K562 (cell line): ENCODE measurements around the gene COL16A1.

ENCODE experiments used
- BRCA1 ChIP-seq, 2 experiments: fragments of 450-650 bp in 1 of 2; sonication (generic) in 1 of 2; formaldehyde crosslinking in 1 of 2; IDR thresholded peaks; 2 replicates each; pipeline versions ENCODE4 v1.5.0 to v1.6.1; 2017 to 2020; ENCODE audit warnings: mild to moderate bottlenecking in 1 of 2, missing genetic modification reagents in 1 of 2
- COPS2 ChIP-seq: fragments of 450-650 bp; conservative IDR thresholded peaks from 2 replicates; pipeline ENCODE4 v1.6.1; 2016; ENCODE audit warnings: mild to moderate bottlenecking, moderate library complexity
- CTCF ChIP-seq, 3 experiments: IDR thresholded peaks in 2 of 3; conservative IDR thresholded peaks in 1 of 3; 2 replicates each; pipeline ENCODE4 v1.5.1; 2011 to 2012; ENCODE audit warnings: low read length in 3 of 3, mild to moderate bottlenecking in 3 of 3, control low read depth in 2 of 3, improper control_type of control experiment in 1 of 3, inconsistent platforms in 1 of 3, low read depth in 1 of 3, mixed read lengths in 1 of 3, moderate library complexity in 1 of 3; ENCODE audit not compliant: insufficient read depth in 2 of 3
- GABPA ChIP-seq: fragments of 200-800 bp; sonication (Bioruptor generic); conservative IDR thresholded peaks from 2 replicates; pipeline ENCODE4 v1.6.1; 2016; ENCODE audit warnings: low read depth, missing genetic modification characterization, missing compliant biosample characterization
- GTF2F1 ChIP-seq: IDR thresholded peaks from 2 replicates; pipeline ENCODE4 v1.6.1; 2011; ENCODE audit warnings: low read depth, low read length, improper control_type of control experiment
- HMGXB4 ChIP-seq: sonication (generic); formaldehyde crosslinking; IDR thresholded peaks from 2 replicates; pipeline ENCODE4 v1.8.1; 2023; ENCODE audit warnings: mild to moderate bottlenecking, missing genetic modification reagents
- PBX2 ChIP-seq, 2 experiments: IDR thresholded peaks in 1 of 2; conservative IDR thresholded peaks in 1 of 2; 2 replicates each; pipeline ENCODE4 v1.6.1; 2016; ENCODE audit warnings: low read depth in 2 of 2, mild to moderate bottlenecking in 1 of 2, missing compliant biosample characterization in 1 of 2, missing genetic modification characterization in 1 of 2, moderate library complexity in 1 of 2
- POLR2AphosphoS5 ChIP-seq: IDR thresholded peaks from 2 replicates; pipeline ENCODE4 v1.6.1; 2011; ENCODE audit warnings: mild to moderate bottlenecking, low read depth, low read length, moderate library complexity; ENCODE audit not compliant: control insufficient read depth, insufficient read depth
- SAP30 ChIP-seq: fragments of 200-600 bp; sonication (generic); IDR thresholded peaks from 2 replicates; pipeline ENCODE4 v1.6.1; 2012; ENCODE audit warnings: borderline replicate concordance, low read depth, mild to moderate bottlenecking, moderate library complexity, low read length, control low read depth, inconsistent platforms; ENCODE audit not compliant: insufficient read depth, poor library complexity, severe bottlenecking
- SREBF2 ChIP-seq: sonication (generic); formaldehyde crosslinking; IDR thresholded peaks from 2 replicates; pipeline ENCODE4 v1.4.0; 2020; ENCODE audit warnings: mild to moderate bottlenecking, missing genetic modification reagents
- TAF1 ChIP-seq: IDR thresholded peaks from 2 replicates; pipeline ENCODE4 v1.6.1; 2011; ENCODE audit warnings: mild to moderate bottlenecking, low read length, moderate library complexity; ENCODE audit not compliant: insufficient read depth, control insufficient read depth, severe bottlenecking; ENCODE audit errors: extremely low read depth
- ZSCAN29 ChIP-seq: fragments of 450-650 bp; IDR thresholded peaks from 2 replicates; pipeline ENCODE4 v1.6.1; 2017

- TF ChIP-seq HMGXB4, result no peak
- no peak for TF ChIP-seq CTCF (IDR thresholded peaks at IDR 0.05 in 2 of 3, conservative IDR thresholded peaks at IDR 0.05 in 1 of 3; ENCODE audit: insufficient read depth in 2 of 3, low read depth in 1 of 3, low read length in 3 of 3)
- no peak for TF ChIP-seq POLR2AphosphoS5
- TF ChIP-seq SREBF2, result no peak
- no peak for TF ChIP-seq TAF1
- TF ChIP-seq GTF2F1, result no peak
- TF ChIP-seq ZSCAN29, result no peak
- TF ChIP-seq COPS2, result no peak
- TF ChIP-seq GABPA, result no peak
- no peak for TF ChIP-seq SAP30
- TF ChIP-seq PBX2 (CRISPR knock-in tag; IDR thresholded peaks at IDR 0.05; ENCODE audit: low read depth), result no peak
- no peak for TF ChIP-seq PBX2 (tag; conservative IDR thresholded peaks at IDR 0.05; ENCODE audit: low read depth)
- TF ChIP-seq BRCA1 (IDR thresholded peaks at IDR 0.05), result no peak
- no peak for TF ChIP-seq BRCA1 (CRISPR knock-in tag; IDR thresholded peaks at IDR 0.05)
Measured at GRCh38 chr1:31749785-31750735, 46.2 kb upstream of the COL16A1 start.
